Hematopoietic multipotent progenitor cell treated with erythropoietin and hydrocortisone succinate and interleukin-3 and kit ligand, for 15 days (in vitro differentiated cells): Measurements from ENCODE around the gene CYB561A3.
"Not testable (repeated sequence)": the region's sequence is repeated elsewhere in the genome, so short reads cannot be mapped to it uniquely, and the experiment has no call there.

ENCODE experiments used
- DNase-seq: peaks from one replicate; pipeline ENCODE4 v3.0.0-alpha.2; 2015; ENCODE audit warnings: low spot score

Gene CYB561A3, protein sequence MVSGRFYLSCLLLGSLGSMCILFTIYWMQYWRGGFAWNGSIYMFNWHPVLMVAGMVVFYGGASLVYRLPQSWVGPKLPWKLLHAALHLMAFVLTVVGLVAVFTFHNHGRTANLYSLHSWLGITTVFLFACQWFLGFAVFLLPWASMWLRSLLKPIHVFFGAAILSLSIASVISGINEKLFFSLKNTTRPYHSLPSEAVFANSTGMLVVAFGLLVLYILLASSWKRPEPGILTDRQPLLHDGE

DNA sequence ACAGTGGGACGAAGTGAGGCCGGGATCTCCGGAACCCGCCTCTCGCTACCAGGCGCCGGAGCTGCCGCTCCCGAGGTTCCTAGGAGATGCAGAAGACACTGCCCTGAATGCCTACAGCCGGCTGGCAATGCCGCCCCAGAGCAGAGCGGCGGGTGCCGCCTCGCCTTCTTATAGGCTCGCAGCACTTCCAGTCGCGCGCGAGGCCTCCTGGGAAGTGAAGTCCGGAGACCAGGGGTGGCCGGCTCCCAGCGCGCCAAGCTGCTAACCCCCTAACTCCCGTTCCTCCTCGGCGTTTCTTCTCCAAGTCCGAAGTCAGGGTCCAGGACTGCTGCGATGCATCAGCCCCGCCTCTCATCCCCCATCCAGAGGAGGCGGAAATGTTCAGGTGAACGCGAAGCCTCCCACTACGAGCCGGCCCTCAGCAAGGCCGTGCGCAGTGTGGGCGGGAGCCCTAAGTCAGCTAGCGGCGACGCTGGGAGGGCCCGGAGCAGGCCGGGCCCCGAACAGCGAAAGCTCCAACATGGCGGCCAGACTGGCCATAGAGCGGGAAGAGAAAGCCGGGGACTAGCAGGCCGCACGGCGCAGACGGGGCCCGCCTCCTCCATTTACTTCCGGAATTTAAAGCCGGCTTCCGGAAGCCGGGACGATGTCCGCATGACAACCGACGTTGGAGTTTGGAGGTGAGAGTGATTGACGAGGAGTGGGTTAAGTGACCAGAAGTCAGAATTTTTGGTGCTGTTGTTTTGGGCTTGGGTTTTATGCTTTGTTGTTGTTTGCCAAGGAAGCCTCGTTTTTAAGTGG is at the start of gene CYB561A3, which contains the start of gene TMEM138:
CYB561A3 (minus strand) TSS at position 142 of the 801 bp plus-strand sequence. CDS start 5,169 bp downstream, outside the sequence.
TMEM138 (plus strand) TSS at position 634 of the 801 bp plus-strand sequence. CDS start 2,017 bp downstream, outside the sequence.
- peak; percentile 90 for DNase-seq

DNA sequence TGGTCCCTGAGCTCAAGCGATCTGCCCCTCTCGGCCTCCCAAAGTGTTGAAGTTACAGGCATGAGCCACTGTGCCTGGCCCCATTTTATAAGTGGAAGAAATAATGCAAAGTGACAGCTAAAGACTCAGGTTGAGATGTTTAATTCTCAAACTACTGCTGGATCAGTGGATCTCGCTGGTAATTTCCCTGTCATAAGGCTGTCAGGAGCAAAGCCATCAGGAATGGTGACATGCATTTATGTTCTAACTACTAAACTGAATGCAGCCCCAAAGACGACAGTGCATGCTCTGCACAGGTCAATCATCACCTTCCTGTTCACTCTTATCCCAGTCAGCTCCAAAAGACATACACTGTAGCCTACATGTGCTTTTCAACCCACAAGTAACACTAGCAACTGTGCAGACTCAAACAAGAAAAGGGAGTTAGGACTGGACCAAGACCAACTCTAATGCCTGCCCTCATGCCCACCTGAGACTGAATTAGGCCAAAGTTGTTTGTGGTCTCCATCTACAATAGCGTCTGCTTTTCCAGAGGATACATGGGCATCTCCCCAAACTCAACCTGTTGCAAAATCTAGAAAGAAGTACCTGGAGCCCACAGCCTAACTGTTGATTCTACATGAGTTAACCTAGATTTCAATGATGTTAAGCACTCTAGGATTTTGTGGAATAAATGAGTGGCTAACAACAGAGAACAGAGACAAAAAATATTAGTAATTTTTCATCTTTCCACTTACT is 45.5 kb upstream of the CYB561A3 start:
- DNase-seq, result no peak

DNA sequence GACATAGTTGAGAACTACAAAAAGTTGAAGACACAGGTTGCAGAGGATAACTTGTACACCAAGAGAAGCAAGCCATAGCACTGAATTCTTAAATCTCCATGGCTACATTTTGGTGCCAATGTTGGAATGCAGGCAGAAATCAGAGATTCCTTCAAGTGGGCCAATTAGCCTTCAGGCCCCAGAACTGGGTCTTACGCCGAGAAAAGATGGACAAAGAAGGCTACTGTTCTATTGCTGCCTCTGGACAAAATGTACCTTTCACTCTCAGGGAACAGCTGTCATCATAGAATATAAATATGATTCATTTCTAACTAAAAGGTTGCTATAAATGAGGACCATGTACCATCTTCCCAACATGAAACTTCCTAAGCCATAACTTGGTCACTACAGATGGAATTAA is 44.4 kb upstream of the CYB561A3 start:
- no peak for DNase-seq

DNA sequence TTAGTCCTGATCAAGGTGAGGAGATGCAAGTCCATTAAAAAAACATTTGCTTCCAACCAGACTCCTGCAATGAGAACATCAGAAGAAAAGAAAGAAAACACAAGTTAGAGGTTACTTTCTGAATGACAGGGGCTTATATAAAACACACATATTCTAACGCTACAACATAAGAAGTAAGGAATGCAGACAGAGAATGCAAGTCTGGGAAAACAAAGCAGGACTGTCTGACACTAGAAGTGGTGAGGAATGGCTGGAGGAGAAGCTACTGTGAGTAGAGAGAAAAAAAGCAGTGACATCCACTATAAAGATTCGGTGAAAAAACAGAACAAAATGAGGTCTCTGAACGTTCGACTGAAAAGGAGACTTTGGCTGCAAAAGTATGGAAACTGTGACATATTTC is 43.0 kb upstream of the CYB561A3 start:
- no peak for DNase-seq

DNA sequence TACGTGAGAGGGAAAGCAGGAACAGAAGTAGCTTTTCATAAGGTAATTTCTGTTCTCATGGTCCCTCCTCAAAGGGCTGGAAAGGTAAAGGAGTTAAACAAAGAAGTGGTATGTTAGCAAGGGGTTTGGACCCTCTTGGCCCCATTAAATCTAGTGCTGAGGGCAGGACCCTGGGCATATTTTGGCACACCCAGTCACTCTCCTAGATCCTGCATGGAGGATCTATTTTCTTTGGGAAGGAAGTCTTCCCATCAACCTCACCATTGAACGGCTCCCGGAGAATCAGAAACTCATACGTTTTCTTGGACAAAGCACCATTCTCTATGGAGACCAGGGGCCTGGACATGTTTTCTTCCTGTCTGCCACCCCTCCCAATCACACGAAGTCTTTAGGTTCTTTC is 42.4 kb upstream of the CYB561A3 start:
- DNase-seq, result no peak

DNA sequence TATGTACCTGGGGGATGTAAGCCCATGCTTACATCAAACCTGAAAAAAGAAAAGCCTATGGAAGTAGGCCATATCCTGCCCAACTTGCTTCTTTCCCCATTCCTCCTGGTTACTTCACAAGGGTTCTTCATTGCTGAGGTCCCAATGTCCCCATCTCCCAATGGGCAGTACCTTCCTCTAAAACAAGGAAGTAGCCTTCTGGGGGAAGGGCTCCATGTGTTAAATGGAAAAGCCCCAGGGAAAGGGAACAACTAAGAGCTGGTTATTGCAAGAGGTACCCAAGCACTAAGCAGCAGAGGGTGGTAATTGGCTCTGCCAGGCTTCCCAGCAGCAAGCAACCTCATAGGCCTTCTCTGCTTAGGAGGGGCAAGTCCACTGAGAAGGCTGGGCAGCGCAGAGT is 42.0 kb upstream of the CYB561A3 start:
- DNase-seq, result no peak

DNA sequence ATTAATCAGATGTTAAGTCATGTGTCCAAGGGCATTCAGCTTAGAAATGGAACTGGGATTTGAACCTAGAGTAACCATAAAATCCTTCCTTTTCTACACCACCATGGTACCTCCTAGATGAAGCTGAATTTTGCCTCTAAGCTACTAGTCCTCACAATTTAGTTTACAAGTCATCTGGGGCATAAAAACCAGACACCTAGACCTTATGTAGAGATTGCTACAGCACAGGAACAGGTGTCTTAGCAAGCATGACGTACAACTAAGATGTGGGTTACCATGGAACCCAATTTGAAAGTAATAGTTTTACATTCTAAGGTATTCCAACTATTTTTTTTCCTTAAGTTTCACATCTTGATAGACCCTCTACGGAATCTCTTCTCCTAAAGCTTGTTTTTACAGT is 39.9 kb upstream of the CYB561A3 start:
- DNase-seq, result no peak

DNA sequence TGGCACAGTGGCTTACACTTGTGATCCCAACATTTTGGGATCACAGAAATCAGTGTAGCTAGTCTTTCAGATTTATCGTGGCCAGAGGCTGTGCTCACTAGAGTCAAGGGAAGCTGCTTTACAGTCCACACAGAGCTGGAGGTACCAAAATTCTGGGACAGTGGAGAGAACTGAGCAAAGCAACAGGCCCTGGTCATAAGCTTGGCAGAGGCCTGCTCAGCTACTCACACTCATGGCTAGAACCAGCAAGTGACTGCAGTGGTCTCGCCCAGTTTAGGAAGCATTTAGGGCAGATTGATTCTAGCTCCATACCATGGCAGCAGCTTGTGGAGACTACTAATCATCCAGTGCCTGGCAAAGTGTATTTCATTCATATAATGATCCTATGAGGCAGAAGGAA is 39.5 kb upstream of the CYB561A3 start:
- DNase-seq, result no peak

DNA sequence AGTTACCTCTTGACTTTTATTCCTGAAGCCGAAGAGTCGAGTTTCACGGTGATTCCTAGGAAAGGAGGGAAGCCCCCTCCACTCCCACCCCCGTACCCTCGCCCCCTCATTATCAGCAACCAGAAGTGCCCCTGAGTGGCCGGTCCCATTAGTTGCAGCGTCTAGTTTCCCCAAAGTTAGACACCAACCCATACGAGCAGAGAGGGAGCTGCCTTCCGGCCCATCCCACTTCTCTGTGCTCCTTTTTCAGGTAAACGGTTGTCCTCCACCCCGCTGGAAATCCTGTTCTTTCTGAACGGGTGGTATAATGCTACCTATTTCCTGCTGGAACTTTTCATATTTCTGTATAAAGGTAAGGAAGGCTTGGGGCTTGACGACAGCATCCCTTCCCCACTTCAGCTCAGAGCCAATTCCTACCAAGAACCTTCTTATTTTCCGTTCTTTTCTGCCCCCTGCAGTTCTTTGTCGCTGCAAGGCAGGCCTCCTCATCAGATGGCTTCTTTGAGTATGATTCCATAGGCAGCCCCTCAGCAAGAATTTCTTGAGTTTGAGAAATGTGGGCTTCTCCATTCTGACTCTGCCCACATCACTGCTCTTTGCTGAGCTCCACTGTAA is 31.4 kb upstream of the CYB561A3 start:
- peak; percentile 22 for DNase-seq

DNA sequence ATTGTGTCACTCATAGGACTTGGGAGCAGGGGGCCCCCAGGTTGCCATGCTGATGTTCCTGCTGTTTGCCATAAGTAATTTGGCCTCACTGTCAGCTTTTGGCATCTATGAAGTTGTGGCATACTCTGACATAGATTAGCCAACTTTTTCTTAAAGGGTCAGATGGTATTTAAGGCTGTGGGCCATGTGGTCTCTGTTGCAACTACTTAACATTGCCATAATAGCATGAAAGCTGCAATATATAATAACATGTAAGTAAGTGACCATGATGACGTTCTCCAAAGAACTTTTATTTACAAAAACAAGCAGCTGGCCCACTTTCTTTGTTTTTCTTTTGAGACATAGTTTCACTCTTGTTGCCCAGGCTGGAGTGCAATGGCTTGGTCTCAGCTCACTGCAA is 28.5 kb upstream of the CYB561A3 start:
- DNase-seq, result no peak

DNA sequence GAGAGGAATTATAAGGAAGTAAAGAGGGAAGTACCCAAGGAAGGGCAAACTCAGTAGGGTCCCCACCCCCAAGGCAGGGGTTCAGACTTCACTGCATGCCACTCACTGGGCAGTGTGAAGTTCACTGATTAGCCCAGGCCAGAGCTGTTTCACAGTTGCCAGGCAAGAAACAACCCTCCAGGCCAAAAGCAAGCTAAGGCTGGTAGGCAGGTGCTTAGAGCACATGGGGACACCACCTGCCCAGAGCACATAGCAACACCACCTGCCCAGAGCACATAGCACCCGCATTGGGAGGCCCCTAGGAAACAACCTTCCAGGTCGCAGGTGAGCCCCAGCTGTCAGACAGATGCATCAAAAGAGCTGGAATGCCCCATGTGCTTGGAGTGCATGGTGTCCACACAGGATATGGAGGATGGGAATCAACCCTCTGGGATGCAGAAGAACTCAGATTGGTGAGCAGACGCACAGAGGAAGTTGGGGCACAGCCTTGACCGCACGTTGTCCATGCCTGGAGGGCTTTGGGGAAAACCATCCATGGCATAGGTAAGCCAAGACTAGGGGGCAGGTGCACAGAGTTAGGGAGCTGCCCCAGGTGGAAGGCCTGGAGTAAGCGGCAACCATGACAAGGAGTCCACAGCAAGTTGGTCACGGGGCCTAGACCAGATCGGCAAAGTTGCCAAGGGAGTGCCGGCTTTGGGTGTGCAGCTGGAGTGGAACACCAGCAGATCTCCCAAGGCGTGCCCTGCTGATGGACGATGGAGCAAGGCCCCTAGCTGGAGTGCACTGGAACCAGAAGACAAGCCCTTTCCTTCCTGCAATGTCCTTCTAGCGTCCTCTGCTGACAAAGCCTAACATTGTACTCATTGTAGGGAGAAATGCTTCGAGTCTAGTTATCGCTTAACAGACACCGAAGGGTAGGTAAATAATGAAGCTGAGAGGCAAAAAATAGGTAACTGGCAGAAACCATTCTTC is 22.9 kb upstream of the CYB561A3 start:
- peak; percentile 28 for DNase-seq

DNA sequence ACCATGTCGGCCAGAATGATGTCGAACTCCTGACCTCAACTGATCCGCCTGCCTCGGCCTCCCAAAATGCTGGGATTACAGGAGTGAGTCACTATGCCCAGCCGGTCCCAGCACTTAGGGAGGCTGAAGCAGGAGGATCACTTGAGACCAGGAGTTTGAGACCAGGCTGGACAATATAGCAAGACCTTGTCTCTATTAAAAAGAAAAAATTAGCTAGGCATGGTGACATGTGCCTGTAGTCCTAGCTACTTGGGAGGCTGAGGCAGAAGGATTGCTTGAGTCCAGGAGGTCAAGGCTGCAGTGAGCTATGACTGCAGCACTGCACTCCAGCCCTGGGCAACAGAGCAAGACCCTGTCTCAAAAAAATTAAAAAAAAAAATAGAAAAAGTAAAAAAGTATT is 22.2 kb upstream of the CYB561A3 start:
- DNase-seq, result not testable (repeated sequence)

DNA sequence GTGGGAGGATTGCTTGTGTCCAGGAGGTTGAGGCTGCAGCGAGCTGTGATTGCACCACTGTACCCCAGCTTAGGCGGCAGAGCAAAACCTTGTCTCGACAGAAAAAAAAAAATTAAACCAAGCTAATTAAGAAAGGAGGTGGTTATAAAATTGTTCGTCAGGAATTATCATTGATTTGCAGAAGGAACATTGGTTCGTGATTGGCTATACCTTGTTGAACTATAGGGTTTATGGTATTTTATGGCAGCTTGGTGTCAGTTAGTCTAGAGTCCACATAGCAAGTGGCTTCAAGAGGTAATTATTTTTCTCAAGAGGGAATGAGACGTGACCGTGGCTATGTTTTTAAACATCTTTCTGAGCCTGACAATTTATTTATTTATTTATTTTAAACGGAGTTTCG is 19.2 kb upstream of the CYB561A3 start:
- no peak for DNase-seq

DNA sequence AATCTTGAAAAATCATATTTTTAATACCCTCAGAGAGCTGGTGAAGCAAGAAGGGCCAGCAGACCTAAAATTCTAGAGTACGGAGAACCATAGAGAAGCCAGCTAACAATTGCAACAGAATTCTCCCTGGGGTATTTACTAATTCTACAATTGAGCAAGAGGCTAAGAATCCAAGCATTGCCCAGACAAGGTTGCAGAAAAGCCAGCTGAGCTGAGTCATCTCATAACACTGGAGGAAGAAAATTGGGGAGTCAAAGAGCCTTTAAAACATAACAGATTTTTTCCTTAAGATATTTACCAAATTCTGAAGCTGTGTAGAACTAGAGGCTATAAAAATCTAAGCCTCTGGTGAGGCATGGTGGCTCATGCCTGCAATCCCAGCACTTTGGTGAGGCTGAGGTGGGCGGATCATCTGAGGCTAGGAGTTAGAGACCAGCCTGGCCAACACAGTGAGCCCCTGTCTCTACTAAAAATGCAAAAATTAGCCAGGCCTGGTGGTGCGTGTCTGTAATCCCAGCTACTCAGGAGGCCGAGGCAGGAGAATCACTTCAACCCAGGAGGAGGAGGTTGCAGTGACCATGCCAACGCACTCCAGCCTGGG is 17.1 kb upstream of the CYB561A3 start:
- no peak for DNase-seq

DNA sequence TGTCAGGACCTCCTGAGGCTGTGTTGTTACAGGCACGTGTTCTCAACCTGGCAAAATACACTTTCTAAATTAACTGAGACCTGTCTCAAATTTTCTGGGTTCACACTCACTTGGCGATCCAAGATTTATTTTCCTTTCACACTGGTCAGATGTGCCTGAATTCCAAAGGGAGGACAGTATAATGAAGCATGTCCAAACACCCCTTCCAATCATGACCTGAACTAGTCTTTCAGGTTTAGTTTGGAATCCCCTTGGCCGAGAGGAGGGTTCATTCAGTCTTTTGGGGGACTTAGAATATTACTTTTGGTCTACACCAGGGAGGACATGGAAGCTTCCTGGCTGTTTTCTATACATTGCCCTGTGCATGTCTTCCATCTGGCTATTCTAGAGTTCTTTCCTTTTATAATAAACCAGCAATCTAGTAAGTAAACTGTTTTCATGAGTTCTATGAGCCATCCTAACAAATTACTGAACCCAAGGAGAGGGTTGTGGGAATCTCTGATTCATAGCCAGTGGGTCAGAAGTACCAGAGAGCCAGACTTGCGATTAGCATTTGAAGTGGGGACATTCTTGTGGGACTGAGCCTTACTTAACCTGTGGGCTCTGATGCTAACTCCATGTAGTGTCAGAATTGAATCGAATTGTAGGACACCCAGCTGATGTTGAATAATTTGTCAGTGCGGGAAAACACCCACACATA is 15.9 kb upstream of the CYB561A3 start:
- no peak for DNase-seq

DNA sequence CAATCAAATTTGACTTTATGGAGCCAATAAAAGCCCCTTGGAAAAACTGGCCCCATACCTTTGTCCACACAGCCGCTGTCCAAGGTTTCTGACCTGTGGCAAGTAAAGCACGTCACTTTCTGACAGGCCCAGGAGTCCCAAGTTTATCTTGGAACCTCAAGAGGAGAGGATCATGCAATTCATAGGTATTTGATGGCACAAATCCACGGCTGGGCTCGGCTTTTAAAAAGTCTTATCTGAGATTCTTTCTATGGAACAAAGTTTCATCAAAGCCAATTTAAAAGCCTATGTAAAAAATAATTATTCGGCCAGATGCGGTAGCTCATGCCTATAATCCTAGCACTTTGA is 14.1 kb upstream of the CYB561A3 start:
- no peak for DNase-seq

DNA sequence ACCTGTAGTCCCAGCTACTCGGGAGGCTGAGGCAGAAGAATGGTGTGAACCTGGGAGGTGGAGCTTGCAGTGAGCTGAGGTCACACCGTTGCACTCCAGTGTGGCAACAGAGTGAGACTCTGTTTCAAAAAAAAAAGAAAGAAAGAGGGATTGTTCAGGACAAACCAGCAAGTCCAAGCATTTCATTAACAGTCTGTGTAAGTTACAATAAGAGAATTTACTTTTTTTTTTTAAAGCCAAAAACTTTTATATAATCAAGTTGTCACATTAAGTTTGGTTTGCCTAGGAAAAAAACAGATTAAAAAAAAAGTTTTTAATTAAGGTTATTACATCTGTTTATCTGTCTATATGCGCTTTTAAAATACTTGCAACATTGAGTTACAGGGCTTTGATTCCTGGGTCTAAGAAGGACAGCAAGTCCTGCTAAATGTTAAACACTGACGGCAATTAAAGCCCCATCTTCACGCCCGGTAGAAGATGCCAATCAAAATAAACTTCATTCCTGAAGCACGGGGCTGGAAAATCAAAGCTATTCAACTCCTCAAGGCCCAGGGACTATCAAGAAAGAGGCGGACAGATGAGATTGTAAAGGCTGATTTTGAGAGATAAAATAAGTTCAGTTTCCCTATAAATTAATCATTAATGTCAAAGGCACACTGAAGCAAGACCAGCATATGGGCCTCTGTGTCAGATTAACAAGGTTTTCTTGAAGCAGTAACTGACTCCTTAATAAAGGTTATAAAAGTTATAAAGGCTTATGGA is 11.2 kb upstream of the CYB561A3 start:
- DNase-seq, result no peak

DNA sequence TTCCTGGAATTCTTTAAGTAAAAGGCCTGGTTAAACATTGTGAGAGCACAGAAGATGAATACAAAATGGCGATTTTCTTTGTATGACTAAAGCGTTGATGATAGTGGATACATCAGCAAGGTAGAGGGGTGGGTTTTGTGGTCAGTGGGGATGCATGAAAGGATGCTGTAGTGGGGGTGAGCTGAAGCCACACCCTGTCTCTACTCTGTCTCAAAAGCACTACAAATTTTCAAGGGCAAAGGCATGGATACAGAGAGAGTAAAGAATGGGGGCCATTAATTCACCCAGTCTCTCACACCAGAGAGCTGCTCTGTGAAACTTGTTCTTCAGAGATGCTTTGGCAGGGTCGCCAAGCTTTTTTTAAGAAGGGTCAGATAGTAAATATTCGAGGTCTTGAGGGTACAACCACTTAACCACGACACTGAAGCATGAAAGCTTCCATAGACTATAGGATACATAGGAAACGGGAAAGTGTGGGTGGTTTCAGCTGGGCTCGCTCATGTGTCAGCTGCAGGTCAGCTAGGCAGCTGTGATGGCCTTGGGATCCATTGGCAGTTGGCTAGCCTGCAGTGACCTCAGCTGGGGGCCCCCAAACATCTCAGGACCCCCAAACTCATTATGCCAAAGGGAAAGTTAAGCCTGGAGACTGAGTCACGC is 8.8 kb upstream of the CYB561A3 start:
- DNase-seq, result no peak
